ENCODE results near the gene PHF21B. TPM values are rescaled to one million over a fixed set of nuclear protein-coding genes. Genes with fewer than 3 reads are reported as not detected.

Gene PHF21B
- total RNA-seq, 1 experiment from 2014 or later = not detected

DNA sequence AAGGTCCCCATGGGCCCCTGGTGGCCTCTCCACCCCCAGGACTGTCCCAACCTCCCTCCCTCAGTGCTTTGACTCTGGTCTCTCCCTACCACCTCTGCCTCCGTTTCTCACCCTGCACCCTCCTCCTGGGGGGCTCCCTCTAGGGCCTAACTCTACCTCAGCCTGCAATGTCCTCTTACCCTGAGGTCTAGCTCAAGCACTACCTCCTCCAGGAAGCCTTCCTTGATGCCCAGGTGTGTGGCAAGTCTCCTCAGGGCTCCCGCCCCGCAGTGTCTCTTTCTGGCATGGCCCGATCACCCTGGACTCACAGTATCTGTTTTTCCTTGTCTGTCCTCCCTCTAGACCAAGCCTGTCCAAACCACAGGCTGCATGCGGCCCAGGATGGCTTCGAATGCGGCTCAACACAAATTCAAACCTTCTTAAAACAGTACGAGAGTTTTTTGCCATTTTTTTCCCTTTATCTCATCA lies 90.8 kb downstream of the PHF21B start:
- no TSS peak for BruUV-seq (replicated peaks)
- no peak overlapping the region for H3K4me3 Mint-ChIP-seq (ENCODE audit: low read depth, unreplicated experiment)
- no peaks in the 10 kb centered on the region for H3K9me3 Mint-ChIP-seq (ENCODE audit: low read depth, unreplicated experiment)
- no peaks in the 10 kb centered on the region for H3K36me3 Mint-ChIP-seq (ENCODE audit: insufficient read depth, unreplicated experiment)
- TF ChIP-seq, protein P1, sequence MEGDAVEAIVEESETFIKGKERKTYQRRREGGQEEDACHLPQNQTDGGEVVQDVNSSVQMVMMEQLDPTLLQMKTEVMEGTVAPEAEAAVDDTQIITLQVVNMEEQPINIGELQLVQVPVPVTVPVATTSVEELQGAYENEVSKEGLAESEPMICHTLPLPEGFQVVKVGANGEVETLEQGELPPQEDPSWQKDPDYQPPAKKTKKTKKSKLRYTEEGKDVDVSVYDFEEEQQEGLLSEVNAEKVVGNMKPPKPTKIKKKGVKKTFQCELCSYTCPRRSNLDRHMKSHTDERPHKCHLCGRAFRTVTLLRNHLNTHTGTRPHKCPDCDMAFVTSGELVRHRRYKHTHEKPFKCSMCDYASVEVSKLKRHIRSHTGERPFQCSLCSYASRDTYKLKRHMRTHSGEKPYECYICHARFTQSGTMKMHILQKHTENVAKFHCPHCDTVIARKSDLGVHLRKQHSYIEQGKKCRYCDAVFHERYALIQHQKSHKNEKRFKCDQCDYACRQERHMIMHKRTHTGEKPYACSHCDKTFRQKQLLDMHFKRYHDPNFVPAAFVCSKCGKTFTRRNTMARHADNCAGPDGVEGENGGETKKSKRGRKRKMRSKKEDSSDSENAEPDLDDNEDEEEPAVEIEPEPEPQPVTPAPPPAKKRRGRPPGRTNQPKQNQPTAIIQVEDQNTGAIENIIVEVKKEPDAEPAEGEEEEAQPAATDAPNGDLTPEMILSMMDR (IDR thresholded peaks at IDR 0.05; ENCODE audit: unreplicated experiment) = no peak
- intact Hi-C loops (cut with micrococcal nuclease; ENCODE audit: unreplicated experiment) = no loop called here
- peaks cover 89% of the 10 kb centered on the region for H3K27me3 Mint-ChIP-seq (ENCODE audit: unreplicated experiment)
- DNase-seq = no peak
- no peaks in the 10 kb centered on the region for H3K4me1 Mint-ChIP-seq (ENCODE audit: low read depth, unreplicated experiment)
- no peak overlapping the region for H3K27ac Mint-ChIP-seq (ENCODE audit: unreplicated experiment)
- CTCF ChIA-PET = no interaction called here

DNA sequence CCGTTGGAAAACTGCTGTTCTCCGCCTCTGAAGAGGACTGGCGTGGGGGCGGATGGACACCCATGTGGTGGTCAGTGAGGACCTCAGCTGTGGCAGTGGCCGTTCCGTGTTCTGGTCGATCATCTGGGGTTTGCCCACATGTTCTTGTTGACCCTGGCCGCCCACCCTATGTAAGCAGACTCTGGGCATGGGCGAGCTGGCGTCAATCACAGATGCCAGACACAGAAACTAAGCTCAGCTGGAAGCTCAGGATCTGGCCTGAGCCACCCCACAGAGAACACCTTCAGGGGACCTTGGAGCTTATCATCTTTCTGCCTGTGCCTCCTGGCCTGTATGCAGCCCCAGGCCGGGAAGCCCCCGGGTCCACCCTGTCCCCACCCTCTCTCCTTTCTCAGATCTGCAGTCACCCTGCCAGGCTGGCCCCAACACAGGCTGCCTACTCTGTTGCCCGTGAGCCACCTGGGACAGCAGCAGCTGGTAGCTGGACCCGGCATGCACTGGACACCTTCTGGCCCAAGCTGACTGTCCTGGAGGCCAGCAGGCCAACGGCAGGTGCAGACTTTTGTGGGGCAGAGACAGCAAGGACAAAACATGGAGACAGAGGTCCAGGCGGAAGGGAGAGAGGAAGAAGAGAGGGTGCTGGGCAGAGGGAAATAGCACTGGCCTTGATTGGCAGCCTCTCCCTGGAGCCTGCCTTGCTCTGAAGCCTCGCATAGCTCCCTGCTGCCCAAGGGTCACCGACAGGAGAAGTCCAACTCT lies 91.5 kb downstream of the PHF21B start:
- H3K27ac Mint-ChIP-seq (ENCODE audit: unreplicated experiment) = no peak overlapping the region
- TF ChIP-seq, protein P1 (IDR thresholded peaks at IDR 0.05; ENCODE audit: unreplicated experiment) = no peak
- no TSS peak for BruUV-seq (replicated peaks)
- no peaks in the 10 kb centered on the region for H3K9me3 Mint-ChIP-seq (ENCODE audit: low read depth, unreplicated experiment)
- CTCF ChIA-PET = interaction anchor here (0.6 to 1.0 kb wide), 2 partner anchors 9 to 233 kb away, joined by 3 read pairs; no protein-coding TSS in a partner anchor
- H3K4me1 Mint-ChIP-seq (ENCODE audit: low read depth, unreplicated experiment) = no peaks in the 10 kb centered on the region
- no peaks in the 10 kb centered on the region for H3K36me3 Mint-ChIP-seq (ENCODE audit: insufficient read depth, unreplicated experiment)
- H3K4me3 Mint-ChIP-seq (ENCODE audit: low read depth, unreplicated experiment) = no peak overlapping the region
- DNase-seq = no peak
- H3K27me3 Mint-ChIP-seq (ENCODE audit: unreplicated experiment) = peaks cover 88% of the 10 kb centered on the region
- intact Hi-C loops (cut with micrococcal nuclease; ENCODE audit: unreplicated experiment) = no loop called here

DNA sequence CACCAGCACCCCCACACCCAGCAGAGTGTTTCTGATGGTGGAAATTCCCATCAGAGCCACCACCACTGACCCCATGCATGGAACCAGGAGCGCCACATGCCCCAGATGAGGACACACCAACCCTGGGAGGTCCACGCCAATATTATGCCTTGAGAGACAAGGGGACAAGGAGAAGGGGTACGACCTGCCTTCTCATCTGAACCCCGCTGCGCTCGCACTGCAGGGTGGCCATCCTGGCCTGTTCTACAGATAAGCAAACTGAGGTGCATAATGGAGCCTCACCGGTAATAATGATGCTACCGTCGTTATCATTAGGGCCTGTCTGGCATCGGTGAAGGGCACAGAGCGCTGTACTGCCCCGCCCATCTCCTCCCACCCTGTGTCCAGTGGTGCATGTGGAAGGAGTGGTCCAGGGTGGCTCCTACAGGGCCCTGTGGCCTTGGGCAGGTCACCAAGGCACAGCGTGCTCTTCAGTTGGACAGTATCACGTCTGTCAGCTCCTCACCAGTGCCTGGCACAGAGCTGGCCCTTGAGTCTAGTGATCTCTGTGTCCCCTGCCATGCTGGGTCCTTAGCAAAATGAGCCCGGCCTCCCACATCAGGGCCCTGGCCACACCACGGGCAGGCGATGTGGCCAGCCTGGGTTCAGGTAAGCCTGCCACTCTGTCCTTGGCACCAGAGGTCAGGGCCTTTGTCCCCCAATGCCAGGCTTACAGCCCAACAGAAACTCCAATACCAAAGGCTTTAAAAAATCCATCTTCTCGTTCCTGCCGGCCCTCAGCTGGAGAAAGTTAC lies 92.2 kb downstream of the PHF21B start:
- BruUV-seq (replicated peaks) = no TSS peak
- no peaks in the 10 kb centered on the region for H3K36me3 Mint-ChIP-seq (ENCODE audit: insufficient read depth, unreplicated experiment)
- no peak overlapping the region for H3K4me3 Mint-ChIP-seq (ENCODE audit: low read depth, unreplicated experiment)
- no peaks in the 10 kb centered on the region for H3K9me3 Mint-ChIP-seq (ENCODE audit: low read depth, unreplicated experiment)
- H3K27ac Mint-ChIP-seq (ENCODE audit: unreplicated experiment) = no peak overlapping the region
- TF ChIP-seq, protein P1 (IDR thresholded peaks at IDR 0.05; ENCODE audit: unreplicated experiment) = no peak
- H3K27me3 Mint-ChIP-seq (ENCODE audit: unreplicated experiment) = peaks cover 88% of the 10 kb centered on the region
- no peak for DNase-seq
- CTCF ChIA-PET = interaction anchor here (1.0 kb wide), 1 partner anchor 8 kb away, joined by 3 read pairs; no protein-coding TSS in a partner anchor
- intact Hi-C loops (cut with micrococcal nuclease; ENCODE audit: unreplicated experiment) = no loop called here
- no peaks in the 10 kb centered on the region for H3K4me1 Mint-ChIP-seq (ENCODE audit: low read depth, unreplicated experiment)

DNA sequence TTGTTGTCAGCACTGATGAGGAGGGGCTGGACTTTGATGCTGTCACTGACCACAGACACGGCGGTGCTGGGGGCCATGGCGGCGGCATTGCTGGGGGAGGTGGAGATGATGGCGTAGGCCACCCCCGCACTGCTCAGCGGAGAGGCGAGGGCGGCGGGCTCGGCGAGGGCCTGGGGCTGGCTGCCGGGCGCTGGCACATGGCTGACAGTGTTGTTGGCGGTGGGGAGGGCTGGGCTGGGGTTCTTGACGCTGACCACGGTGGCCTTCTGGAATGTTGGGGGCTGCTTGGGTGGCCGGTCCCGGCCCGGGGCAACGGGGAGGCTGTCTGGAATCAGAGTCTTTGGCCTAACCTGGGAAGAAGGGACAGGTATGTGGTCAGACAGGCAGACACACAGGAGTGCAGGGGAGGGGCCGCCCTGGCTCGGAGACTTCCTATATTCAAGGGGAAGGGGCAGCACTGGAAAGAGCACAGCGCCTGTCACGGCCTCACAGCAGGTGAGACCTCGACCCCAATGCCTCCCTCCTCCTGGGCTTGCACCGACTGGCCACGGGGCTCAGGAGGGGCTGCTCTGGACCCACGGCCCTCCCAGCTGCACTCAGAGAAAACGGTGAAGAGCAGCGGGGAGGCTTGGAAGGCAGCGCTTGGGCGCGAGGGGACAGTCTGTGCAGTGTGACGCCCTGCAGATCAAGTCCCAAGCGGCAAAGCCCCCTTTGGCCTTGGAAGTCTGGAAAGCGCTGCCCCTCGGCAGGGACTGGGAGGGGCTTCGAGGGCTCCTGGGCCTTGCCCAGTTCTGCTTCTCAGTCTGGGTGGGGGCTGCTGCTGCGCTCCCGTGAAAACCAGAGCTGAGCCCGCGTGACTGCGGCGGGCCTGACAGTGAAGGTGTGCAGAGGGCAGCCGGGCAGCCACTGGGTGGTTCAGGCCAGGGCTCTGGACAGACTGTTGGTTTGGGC lies 93.2 kb downstream of the PHF21B start:
- peaks cover 95% of the 10 kb centered on the region for H3K27me3 Mint-ChIP-seq (ENCODE audit: unreplicated experiment)
- TF ChIP-seq, protein P1 (IDR thresholded peaks at IDR 0.05; ENCODE audit: unreplicated experiment) = no peak
- no peaks in the 10 kb centered on the region for H3K4me1 Mint-ChIP-seq (ENCODE audit: low read depth, unreplicated experiment)
- H3K27ac Mint-ChIP-seq (ENCODE audit: unreplicated experiment) = no peak overlapping the region
- BruUV-seq (replicated peaks) = no TSS peak
- DNase-seq = no peak
- H3K9me3 Mint-ChIP-seq (ENCODE audit: low read depth, unreplicated experiment) = no peaks in the 10 kb centered on the region
- no peaks in the 10 kb centered on the region for H3K36me3 Mint-ChIP-seq (ENCODE audit: insufficient read depth, unreplicated experiment)
- intact Hi-C loops (cut with micrococcal nuclease; ENCODE audit: unreplicated experiment) = no loop called here
- CTCF ChIA-PET = no interaction called here
- no peak overlapping the region for H3K4me3 Mint-ChIP-seq (ENCODE audit: low read depth, unreplicated experiment)

Data from Calu3 (cell line).